HG03575 (cell line): ENCODE measurements around the gene C3orf33.
A peak's percentile ranks its signal among the peaks of the same experiment; 100 is the strongest.
"Not testable (repeated sequence)": the region's sequence is repeated elsewhere in the genome, so short reads cannot be mapped to it uniquely, and the experiment has no call there.

ENCODE experiments used
- ATAC-seq: cut with Tn5 transposase; IDR thresholded peaks from one replicate; pipeline ENCODE4 v1.9.1; 2021; ENCODE audit not compliant: unreplicated experiment, insufficient number of reproducible peaks, low FRiP score; ENCODE audit errors: extremely low read depth

C3orf33 gene

GRCh38 chr3:155805802-155806618 lies at the start of gene C3orf33:
C3orf33 (minus strand) TSS chr3:155806278; CDS start chr3:155806252, 26 bp downstream.
- peak; percentile 62 for ATAC-seq

- peak; percentile 89 for ATAC-seq
These were observed 48.3 kb upstream of the C3orf33 start, which contains the start of gene SLC33A1 for GRCh38 chr3:155854141-155854940. SLC33A1 (minus strand) TSS chr3:155854427; CDS start chr3:155853997, 430 bp downstream.

GRCh38 chr3:155853214-155854140 lies 47.4 kb upstream of the C3orf33 start:
- ATAC-seq, result no peak

GRCh38 chr3:155852341-155852740 lies 46.3 kb upstream of the C3orf33 start:
- ATAC-seq, result no peak

- ATAC-seq, result not testable (repeated sequence)
These were observed 43.3 kb upstream of the C3orf33 start for GRCh38 chr3:155849404-155849803.

GRCh38 chr3:155847993-155848392 lies 41.9 kb upstream of the C3orf33 start:
- ATAC-seq, result no peak

- ATAC-seq, result no peak
These were observed 40.0 kb upstream of the C3orf33 start for GRCh38 chr3:155846119-155846518.

GRCh38 chr3:155843569-155843968 lies 37.5 kb upstream of the C3orf33 start:
- ATAC-seq, result no peak

GRCh38 chr3:155835341-155836071 lies 29.4 kb upstream of the C3orf33 start:
- no peak for ATAC-seq

GRCh38 chr3:155828490-155829098 lies 22.5 kb upstream of the C3orf33 start:
- not testable (repeated sequence) for ATAC-seq

GRCh38 chr3:155815030-155815545 lies 9.0 kb upstream of the C3orf33 start:
- ATAC-seq, result no peak

GRCh38 chr3:155813224-155813623 lies 7.1 kb upstream of the C3orf33 start:
- not testable (repeated sequence) for ATAC-seq

GRCh38 chr3:155809181-155809580 lies 3.1 kb upstream of the C3orf33 start:
- ATAC-seq, result no peak

GRCh38 chr3:155807823-155808222 lies 1.7 kb upstream of the C3orf33 start:
- no peak for ATAC-seq

- ATAC-seq, result peak; percentile 4
These were observed 775 bp downstream of the C3orf33 start for GRCh38 chr3:155805204-155805801.

- no peak for ATAC-seq
These were observed 1.8 kb downstream of the C3orf33 start for GRCh38 chr3:155804323-155804722.

GRCh38 chr3:155792532-155792931 lies 13.5 kb downstream of the C3orf33 start:
- no peak for ATAC-seq
